T-cell (primary cell): ENCODE measurements around the gene ANKRD52. TPM values are rescaled to one million over a fixed set of nuclear protein-coding genes. Genes with fewer than 3 reads are reported as not detected.

Source experiments
- ATAC-seq, 4 experiments: fragments of 200-7000 bp in 3 of 4; fragments of 150-1000 bp in 1 of 4; cut with Tn5 transposase; replicated peaks in 1 of 4; 1 replicate in 3 of 4; 2 replicates in 1 of 4; pipeline ENCODE4 v1.10.0; 2021; ENCODE audit warnings: moderate library complexity in 3 of 4, mild to moderate bottlenecking in 2 of 4, moderate number of reproducible peaks in 1 of 4
- CTCF ChIA-PET, 2 donors: fragments of 300-600 bp; sonication (Branson Sonifier 250); formaldehyde crosslinking; loops; one replicate each; lab custom pipeline; 2022; ENCODE audit warnings: antibody characterized with exemption in 2 of 2; lab: Charles Lee
- POLR2A ChIA-PET, 2 donors: fragments of 300-600 bp; sonication (Branson Sonifier 250); formaldehyde crosslinking; loops; one replicate each; lab custom pipeline; 2022; ENCODE audit warnings: antibody characterized with exemption in 2 of 2; lab: Charles Lee
- DNase-seq, 35 experiments: peaks; one replicate each; pipeline versions ENCODE4 v3.0.0 to v3.0.0-alpha.2; 2013 to 2023
- H3K27ac ChIP-seq: one replicate; pipeline ENCODE4 v1.5.1; 2013; ENCODE audit warnings: low read length
- H3K27me3 ChIP-seq, 2 experiments: replicated peaks in 1 of 2; 1 replicate in 1 of 2; 2 replicates in 1 of 2; pipeline versions ENCODE4 v1.6.1 to v1.7.0; 2013; ENCODE audit warnings: low read length in 1 of 2, mixed read lengths in 1 of 2; ENCODE audit not compliant: control insufficient read depth in 2 of 2, insufficient read depth in 2 of 2; ENCODE audit errors: extremely low read depth in 1 of 2
- H3K36me3 ChIP-seq, 2 donors: 1 replicate in 1 of 2; 2 replicates in 1 of 2; pipeline versions ENCODE4 v1.6.1 to v1.7.0; 2013; ENCODE audit warnings: low read length in 1 of 2; ENCODE audit not compliant: control insufficient read depth in 2 of 2, insufficient read depth in 1 of 2; ENCODE audit errors: extremely low read depth in 1 of 2
- H3K4me1 ChIP-seq, 2 experiments: 1 replicate in 1 of 2; 2 replicates in 1 of 2; pipeline versions ENCODE4 v1.6.1 to v1.7.0; 2013; ENCODE audit warnings: low read length in 2 of 2, mixed read lengths in 1 of 2; ENCODE audit not compliant: insufficient read depth in 2 of 2, control insufficient read depth in 1 of 2; ENCODE audit errors: extremely low read depth in 1 of 2
- H3K4me3 ChIP-seq, 2 donors: 1 replicate in 1 of 2; 2 replicates in 1 of 2; pipeline versions ENCODE4 v1.5.1 to v1.7.0; 2013; ENCODE audit warnings: mild to moderate bottlenecking in 2 of 2, low read length in 1 of 2, moderate library complexity in 1 of 2; ENCODE audit not compliant: control insufficient read depth in 1 of 2; ENCODE audit errors: extremely low read depth in 1 of 2
- H3K9me3 ChIP-seq: 2 replicates; pipeline ENCODE4 v1.7.0; 2013
- H3K27ac Mint-ChIP-seq, 2 donors: one replicate each; pipeline ENCODE4 v1.8.0; 2020 to 2021; ENCODE audit warnings: mild to moderate bottlenecking in 2 of 2, mixed read lengths in 2 of 2
- H3K27me3 Mint-ChIP-seq, 2 donors: one replicate each; pipeline ENCODE4 v1.8.0; 2021 to 2022; ENCODE audit warnings: mixed read lengths in 2 of 2
- H3K36me3 Mint-ChIP-seq: one replicate; pipeline ENCODE4 v1.8.0; 2021; ENCODE audit warnings: mixed read lengths
- H3K4me1 Mint-ChIP-seq, 3 donors: one replicate each; pipeline ENCODE4 v1.8.0; 2020 to 2022; ENCODE audit warnings: mixed read lengths in 3 of 3, mild to moderate bottlenecking in 1 of 3
- H3K4me3 Mint-ChIP-seq, 3 donors: one replicate each; pipeline ENCODE4 v1.8.0; 2020 to 2022; ENCODE audit warnings: mild to moderate bottlenecking in 3 of 3, mixed read lengths in 3 of 3, moderate library complexity in 3 of 3
- H3K9me3 Mint-ChIP-seq, 3 donors: one replicate each; pipeline ENCODE4 v1.8.0; 2020 to 2022; ENCODE audit warnings: mixed read lengths in 3 of 3
- WGBS: methylation state at CpG from one replicate; pipeline ENCODE4 v1.1.5; 2013; ENCODE audit warnings: missing lambda C conversion rate; ENCODE audit not compliant: insufficient coverage; 5-methylcytosine and 5-hydroxymethylcytosine counted together
- total RNA-seq, 35 experiments: library from RNA in 6 of 35; stranded (reverse) in 6 of 35; fragments of 120-200 nt in 1 of 35; gene quantifications; one replicate each; pipeline versions ENCODE4 v1.2.1 to v1.2.4 and lab custom pipeline; 2013 to 2026

ANKRD52 gene
- total RNA-seq, 5 donors from 2014 or later (not counting 1 experiment from before 2014, with no cell fraction given), result 35.8 to 51.0 (median 43.1) TPM

DNA sequence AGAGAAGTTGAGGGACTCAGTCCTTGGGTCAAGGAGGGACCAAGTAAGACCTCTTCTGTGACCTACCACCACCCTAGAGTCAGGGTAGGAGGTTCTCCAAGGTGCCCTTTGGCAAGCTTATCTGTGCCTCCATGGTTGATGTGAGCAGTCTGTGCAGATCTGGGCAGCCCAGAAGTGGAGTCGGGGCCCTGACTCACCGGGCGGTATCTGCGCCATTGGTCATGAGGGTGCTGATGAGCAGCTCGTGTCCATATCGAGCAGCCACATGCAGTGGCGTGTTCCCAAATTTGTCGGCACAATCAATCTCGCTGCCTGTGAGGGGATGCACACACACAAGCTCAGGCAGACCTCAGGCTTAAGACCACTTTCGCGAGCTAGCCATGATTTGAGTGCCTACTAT lies 5.1 kb downstream of the ANKRD52 start:
- peaks cover 44% of the 10 kb centered on the region for H3K36me3 Mint-ChIP-seq
- Histone ChIP-seq H3K4me3 (no peak overlapping the region), H3K9me3 (no peaks in the 10 kb centered on the region), H3K27ac (no peak overlapping the region), H3K36me3 (peaks cover 17 to 73% of the 10 kb centered on the region in 2 donors), H3K4me1 (peaks cover 4 to 17% of the 10 kb centered on the region in 2 experiments), H3K27me3 (no peaks in the 10 kb centered on the region)
- H3K27ac Mint-ChIP-seq, result no peak overlapping the region
- no peak overlapping the region for H3K4me3 Mint-ChIP-seq
- WGBS, result 97% methylated on average over 9 of the region's 11 CpGs
- no peaks in the 10 kb centered on the region for H3K27me3 Mint-ChIP-seq
- ChIA-PET POLR2A (no interaction called here), CTCF (interaction anchor here in 1 of 2 donors (1.3 kb wide), 1 partner anchor 211 kb away, joined by 3 read pairs; no protein-coding TSS in a partner anchor)
- no peaks in the 10 kb centered on the region for H3K9me3 Mint-ChIP-seq
- DNase-seq (no peak), ATAC-seq (no peak)
- peaks cover 12 to 18% (median 16%) of the 10 kb centered on the region in 3 donors for H3K4me1 Mint-ChIP-seq

DNA sequence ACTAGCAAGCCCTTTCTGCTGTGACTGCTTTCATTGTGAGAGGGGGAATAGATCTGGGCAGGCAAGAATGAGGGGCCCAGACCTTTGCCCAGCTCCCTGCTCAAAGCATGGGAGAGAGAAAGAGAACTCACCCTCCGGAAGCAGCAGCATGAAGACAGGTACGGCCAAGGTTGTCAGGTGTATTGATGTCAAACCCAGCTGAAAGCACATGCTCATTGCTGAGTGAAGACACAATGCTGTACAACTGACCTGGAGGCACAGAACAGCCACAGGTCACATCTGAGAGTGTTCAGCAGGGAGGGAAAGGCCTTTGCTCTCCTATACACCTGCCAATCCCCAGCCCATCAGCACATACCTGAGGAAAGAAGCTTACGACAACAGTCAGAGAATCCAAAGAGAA lies 5.5 kb downstream of the ANKRD52 start:
- H3K36me3 ChIP-seq, result peaks cover 17 to 77% of the 10 kb centered on the region in 2 donors
- H3K27me3 ChIP-seq, result no peaks in the 10 kb centered on the region
- POLR2A ChIA-PET, result no interaction called here
- no peak overlapping the region for H3K4me3 ChIP-seq
- H3K4me1 Mint-ChIP-seq, result peaks cover 12 to 18% (median 16%) of the 10 kb centered on the region in 3 donors
- peaks cover 46% of the 10 kb centered on the region for H3K36me3 Mint-ChIP-seq
- no peak overlapping the region for H3K27ac Mint-ChIP-seq
- no peak for ATAC-seq
- DNase-seq, result no peak
- no peak overlapping the region for H3K27ac ChIP-seq
- H3K4me3 Mint-ChIP-seq, result no peak overlapping the region
- no peaks in the 10 kb centered on the region for H3K9me3 ChIP-seq
- peaks cover 4 to 16% of the 10 kb centered on the region in 2 experiments for H3K4me1 ChIP-seq
- no peaks in the 10 kb centered on the region for H3K27me3 Mint-ChIP-seq
- CTCF ChIA-PET, result interaction anchor here in 1 of 2 donors (1.3 kb wide), 1 partner anchor 212 kb away, joined by 3 read pairs; no protein-coding TSS in a partner anchor
- WGBS, result 94% methylated on average over 2 of the region's 3 CpGs
- no peaks in the 10 kb centered on the region for H3K9me3 Mint-ChIP-seq

DNA sequence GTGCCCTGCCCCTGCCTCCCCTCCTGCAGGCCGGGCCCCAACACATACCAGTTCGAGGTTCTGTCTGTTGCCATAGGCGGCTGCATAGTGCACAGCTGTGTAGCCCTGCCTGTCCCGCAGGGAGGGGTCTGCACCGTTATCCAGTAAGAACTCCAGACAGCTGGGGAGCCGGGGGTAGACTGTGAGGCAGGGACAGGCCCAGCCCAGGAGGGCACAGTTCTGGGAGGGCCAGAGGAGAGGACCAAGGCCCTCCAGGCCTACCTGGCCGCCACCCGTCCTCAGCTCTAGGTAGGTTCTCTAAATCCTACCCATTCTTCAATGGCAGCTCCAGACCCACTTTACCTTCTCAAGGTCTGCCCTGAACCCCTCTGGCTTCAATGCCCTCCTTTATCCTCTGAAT lies 9.5 kb downstream of the ANKRD52 start:
- peaks cover 30 to 89% of the 10 kb centered on the region in 2 donors for H3K36me3 ChIP-seq
- Mint-ChIP-seq H3K36me3 (peaks cover 47% of the 10 kb centered on the region), H3K4me1 (no peaks in the 10 kb centered on the region), H3K4me3 (no peak overlapping the region), H3K27me3 (no peaks in the 10 kb centered on the region), H3K9me3 (no peaks in the 10 kb centered on the region), H3K27ac (no peak overlapping the region)
- 95% methylated on average over 7 of the region's 8 CpGs for WGBS
- H3K4me1 ChIP-seq, result peaks cover 0 to 2% of the 10 kb centered on the region in 2 experiments
- DNase-seq, result no peak
- ATAC-seq, result no peak
- H3K4me3 ChIP-seq, result no peak overlapping the region
- ChIA-PET POLR2A (no interaction called here), CTCF (interaction anchor here (0.5 to 1.1 kb wide), 2 partner anchors 9 to 422 kb away, joined by 3 to 4 read pairs; no protein-coding TSS in a partner anchor)
- H3K9me3 ChIP-seq, result no peaks in the 10 kb centered on the region
- H3K27ac ChIP-seq, result no peak overlapping the region
- no peaks in the 10 kb centered on the region for H3K27me3 ChIP-seq

DNA sequence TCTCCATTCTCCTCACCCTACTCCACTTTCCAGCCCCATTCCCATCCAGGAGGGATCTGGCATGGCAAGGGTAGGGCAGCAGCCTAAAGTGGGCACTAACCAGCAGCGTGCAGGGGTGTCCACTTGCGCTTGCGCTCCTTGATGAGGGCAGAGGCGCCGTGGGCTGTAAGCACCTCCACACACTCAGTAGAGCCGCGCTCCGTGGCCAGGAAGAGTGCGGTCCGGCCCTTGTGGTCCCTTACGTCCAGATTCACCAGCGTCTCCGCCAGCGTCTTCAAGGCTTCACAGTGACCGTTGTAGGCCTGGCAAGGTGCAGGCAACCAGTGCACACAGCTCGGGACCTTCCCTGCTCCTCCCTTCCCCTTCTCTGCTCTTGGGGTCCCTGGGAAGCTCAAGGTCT lies 10.3 kb downstream of the ANKRD52 start:
- Mint-ChIP-seq H3K4me1 (no peaks in the 10 kb centered on the region), H3K27ac (no peak overlapping the region), H3K36me3 (peaks cover 44% of the 10 kb centered on the region), H3K27me3 (no peaks in the 10 kb centered on the region), H3K9me3 (no peaks in the 10 kb centered on the region), H3K4me3 (no peak overlapping the region)
- POLR2A ChIA-PET, result interaction anchor here in 1 of 2 donors (0.7 kb wide), 1 partner anchor 31 kb away, joined by 4 read pairs; no protein-coding TSS in a partner anchor
- DNase-seq (no peak), ATAC-seq (no peak)
- no peaks in the 10 kb centered on the region for H3K27me3 ChIP-seq
- H3K4me1 ChIP-seq, result peaks cover 0 to 2% of the 10 kb centered on the region in 2 experiments
- H3K4me3 ChIP-seq, result no peak overlapping the region
- WGBS, result 98% methylated on average over 10 of the region's 16 CpGs
- H3K36me3 ChIP-seq, result peaks cover 27 to 89% of the 10 kb centered on the region in 2 donors
- H3K27ac ChIP-seq, result no peak overlapping the region
- CTCF ChIA-PET, result no interaction called here
- H3K9me3 ChIP-seq, result no peaks in the 10 kb centered on the region

DNA sequence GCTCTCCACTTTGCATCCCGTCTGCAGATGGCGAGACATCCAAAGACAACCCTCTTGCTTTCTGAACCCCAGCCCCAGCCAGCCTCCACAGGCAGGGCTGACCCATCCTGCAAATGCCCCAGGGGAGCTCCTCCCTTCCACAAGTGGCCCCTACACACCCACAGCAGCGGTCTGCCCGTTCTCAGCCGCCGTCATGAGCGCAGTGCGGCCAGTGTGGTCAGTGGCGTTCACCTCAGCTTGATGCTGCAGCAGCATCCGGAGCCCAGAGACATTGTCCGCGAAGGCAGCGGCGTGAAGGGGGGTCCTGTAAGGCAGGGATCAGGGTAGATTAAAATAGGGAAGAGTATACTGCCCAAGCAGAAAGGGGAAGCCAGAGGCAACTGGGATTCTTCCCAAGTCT lies 13.7 kb downstream of the ANKRD52 start:
- Mint-ChIP-seq H3K27me3 (no peaks in the 10 kb centered on the region), H3K4me3 (no peak overlapping the region), H3K4me1 (no peaks in the 10 kb centered on the region), H3K9me3 (no peaks in the 10 kb centered on the region), H3K36me3 (peaks cover 44% of the 10 kb centered on the region), H3K27ac (no peak overlapping the region)
- DNase-seq (no peak), ATAC-seq (no peak)
- H3K27ac ChIP-seq, result no peak overlapping the region
- H3K27me3 ChIP-seq, result no peaks in the 10 kb centered on the region
- no peaks in the 10 kb centered on the region for H3K9me3 ChIP-seq
- CTCF ChIA-PET, result no interaction called here
- WGBS, result 97% methylated on average over 11 of the region's 14 CpGs
- POLR2A ChIA-PET, result no interaction called here
- H3K36me3 ChIP-seq, result peaks cover 44 to 93% of the 10 kb centered on the region in 2 donors
- H3K4me3 ChIP-seq, result no peak overlapping the region
- H3K4me1 ChIP-seq, result peaks cover 0 to 2% of the 10 kb centered on the region in 2 experiments

DNA sequence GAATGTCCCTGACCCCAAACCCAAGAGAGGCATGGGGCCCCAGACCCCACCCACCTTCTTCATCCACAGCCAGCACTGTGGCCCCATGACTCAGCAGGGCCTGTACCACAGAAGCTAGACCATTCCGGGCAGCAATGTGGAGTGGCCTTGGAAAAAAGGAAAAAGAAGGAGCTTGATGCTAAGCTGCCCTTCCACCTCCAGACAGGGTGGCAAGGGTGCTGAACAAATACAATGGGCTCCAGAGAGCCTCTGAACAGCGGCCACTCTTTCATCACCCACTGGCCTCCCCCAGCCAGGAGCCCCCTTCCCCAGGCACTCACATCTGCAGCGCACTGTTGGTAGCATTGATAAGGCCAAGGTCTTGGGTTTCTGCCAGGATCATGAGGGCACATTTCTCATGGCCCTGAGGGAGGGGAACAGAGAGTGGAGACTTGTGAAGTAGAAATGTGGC lies 14.4 kb downstream of the ANKRD52 start:
- WGBS, result no CpG with 5 or more reads among the region's 3 CpGs
- Mint-ChIP-seq H3K9me3 (no peaks in the 10 kb centered on the region), H3K36me3 (peaks cover 40% of the 10 kb centered on the region), H3K4me3 (no peak overlapping the region), H3K27ac (no peak overlapping the region), H3K27me3 (no peaks in the 10 kb centered on the region), H3K4me1 (no peaks in the 10 kb centered on the region)
- no peak overlapping the region for H3K27ac ChIP-seq
- H3K9me3 ChIP-seq, result no peaks in the 10 kb centered on the region
- peaks cover 0 to 2% of the 10 kb centered on the region in 2 experiments for H3K4me1 ChIP-seq
- DNase-seq (no peak), ATAC-seq (no peak)
- H3K4me3 ChIP-seq, result no peak overlapping the region
- ChIA-PET CTCF (no interaction called here), POLR2A (interaction anchor here in 1 of 2 donors (0.6 kb wide), 1 partner anchor 473 kb away, joined by 5 read pairs; no protein-coding TSS in a partner anchor)
- H3K27me3 ChIP-seq, result no peaks in the 10 kb centered on the region
- H3K36me3 ChIP-seq, result peaks cover 42 to 86% of the 10 kb centered on the region in 2 donors
